K562 (cell line): ENCODE data around the gene VILL. TPM values are rescaled to one million over a fixed set of nuclear protein-coding genes. Genes with fewer than 3 reads are reported as not detected.

Experiments
- CTBP1 ChIP-seq: fragments of 450-650 bp; IDR thresholded peaks from 2 replicates; pipeline ENCODE4 v1.6.1; 2016; ENCODE audit warnings: borderline replicate concordance
- CTCF ChIP-seq, 3 experiments: IDR thresholded peaks in 2 of 3; conservative IDR thresholded peaks in 1 of 3; 2 replicates each; pipeline ENCODE4 v1.5.1; 2011 to 2012; ENCODE audit warnings: low read length in 3 of 3, mild to moderate bottlenecking in 3 of 3, control low read depth in 2 of 3, improper control_type of control experiment in 1 of 3, inconsistent platforms in 1 of 3, low read depth in 1 of 3, mixed read lengths in 1 of 3, moderate library complexity in 1 of 3; ENCODE audit not compliant: insufficient read depth in 2 of 3
- ERF ChIP-seq: fragments of 450-650 bp; formaldehyde crosslinking; IDR thresholded peaks from 2 replicates; pipeline ENCODE4 v1.4.0; 2020; ENCODE audit warnings: mild to moderate bottlenecking, mixed read lengths
- GTF3C2 ChIP-seq: IDR thresholded peaks from 3 replicates; pipeline ENCODE4 v1.6.1; 2011; ENCODE audit warnings: borderline replicate concordance, mild to moderate bottlenecking, moderate library complexity; ENCODE audit not compliant: insufficient read length; ENCODE audit errors: extremely low read depth
- HCFC1 ChIP-seq: IDR thresholded peaks from 2 replicates; pipeline ENCODE4 v1.6.1; 2012; ENCODE audit warnings: low read depth, low read length, improper control_type of control experiment
- MBD2 ChIP-seq: sonication (generic); IDR thresholded peaks from 2 replicates; pipeline ENCODE4 v1.6.1; 2016; ENCODE audit warnings: low read depth, borderline replicate concordance
- MEF2A ChIP-seq: IDR thresholded peaks from 2 replicates; pipeline ENCODE4 v1.6.1; 2011; ENCODE audit warnings: low read depth, mild to moderate bottlenecking, low read length, moderate library complexity; ENCODE audit not compliant: control insufficient read depth
- MITF ChIP-seq: IDR thresholded peaks from 2 replicates; pipeline ENCODE4 v1.6.1; 2014; ENCODE audit warnings: antibody characterized with exemption
- MTA2 ChIP-seq: fragments of 450-650 bp; IDR thresholded peaks from 2 replicates; pipeline ENCODE4 v1.6.1; 2016; ENCODE audit warnings: low read depth
- NR2C1 ChIP-seq, 2 experiments: fragments of 450-650 bp; IDR thresholded peaks; 2 replicates each; pipeline ENCODE4 v1.6.1; 2017; ENCODE audit warnings: mild to moderate bottlenecking in 2 of 2, antibody characterized with exemption in 1 of 2, inconsistent platforms in 1 of 2, missing compliant biosample characterization in 1 of 2, missing genetic modification characterization in 1 of 2
- NRF1 ChIP-seq, 2 experiments: fragments of 450-650 bp; IDR thresholded peaks in 1 of 2; conservative IDR thresholded peaks in 1 of 2; 2 replicates each; pipeline ENCODE4 v1.6.1; 2014; ENCODE audit warnings: mild to moderate bottlenecking in 2 of 2
- POLR2A ChIP-seq: fragments of 450-650 bp; conservative IDR thresholded peaks from 2 replicates; pipeline ENCODE4 v1.6.1; 2016
- PRMT5 ChIP-seq: sonication (generic); formaldehyde crosslinking; IDR thresholded peaks from 2 replicates; pipeline ENCODE4 v1.5.0; 2020; ENCODE audit warnings: missing genetic modification reagents
- SMAD1 ChIP-seq: fragments of 150-350 bp; IDR thresholded peaks from 2 replicates; pipeline ENCODE4 v1.6.1; 2014; ENCODE audit warnings: low read length, low read depth; ENCODE audit not compliant: partially characterized antibody
- SP2 ChIP-seq: IDR thresholded peaks from 2 replicates; pipeline ENCODE4 v1.6.1; 2011; ENCODE audit warnings: mild to moderate bottlenecking, low read depth, low read length, moderate library complexity; ENCODE audit not compliant: poor library complexity, severe bottlenecking; ENCODE audit errors: extremely low read depth
- ZNF146 ChIP-seq: IDR thresholded peaks from one replicate; pipeline ENCODE4 v1.6.1; 2018; ENCODE audit warnings: missing compliant biosample characterization; ENCODE audit not compliant: unreplicated experiment
- ZNF449 ChIP-seq: fragments of 250-450 bp; sonication (Bioruptor Pico); IDR thresholded peaks from 2 replicates; pipeline ENCODE4 v1.8.0; 2022; ENCODE audit warnings: moderate library complexity, mild to moderate bottlenecking, inconsistent platforms
- polyA plus RNA-seq, 8 experiments: library from polyadenylated mRNA; depleted of rRNA in 4 of 8; stranded (reverse) in 5 of 8; unstranded in 3 of 8; fragments of >200 nt; fragmentation: Nextera tagmentation in 2 of 8; fragmentation: Illumina TruSeq in 1 of 8; extraction: Ambion mirVana in 2 of 8; extraction: Trizol in 1 of 8; gene quantifications; 2 replicates each; pipeline versions ENCODE4 v1.2.1 to v1.2.3, GENCODE V29; 2011 to 2014; ENCODE audit warnings: inconsistent platforms in 1 of 8, missing spikeins in 1 of 8
- total RNA-seq, 7 experiments: library from RNA; depleted of rRNA in 6 of 7; stranded (reverse); fragments of >200 nt in 6 of 7; fragmentation: Illumina TruSeq in 2 of 7; extraction: Trizol in 2 of 7; gene quantifications; 2 replicates each; pipeline versions ENCODE4 v1.2.1 to v1.2.3, GENCODE V29; 2011 to 2021; ENCODE audit warnings: low replicate concordance in 1 of 7

Gene VILL
- total and polyA plus RNA-seq, 9 of the 15 experiments (the other 6 are each of a cell fraction or from before 2014, with no cell fraction given): 0.11 to 16.0 (median 8.8) TPM

- TF ChIP-seq ERF: peak; percentile 81
- TF ChIP-seq ZNF449 (CRISPR knock-in tag): peak; percentile 62
- TF ChIP-seq SP2: no peak
- peak; percentile 99 for TF ChIP-seq POLR2A
- TF ChIP-seq NR2C1 (IDR thresholded peaks at IDR 0.05): no peak
- TF ChIP-seq NR2C1 (tag; IDR thresholded peaks at IDR 0.05): peak; percentile 37; the same call in 1 of the 2 replicates
- TF ChIP-seq CTCF (IDR thresholded peaks at IDR 0.05 in 2 of 3, conservative IDR thresholded peaks at IDR 0.05 in 1 of 3; ENCODE audit: insufficient read depth in 2 of 3, low read depth in 1 of 3, low read length in 3 of 3): peak in 1 of 3 experiments; percentile 30; a peak in 3 of 6 replicates
- TF ChIP-seq PRMT5 (CRISPR knock-in tag): no peak
- TF ChIP-seq MTA2: peak; percentile 41; the same call in 1 of the 2 replicates
- no peak for TF ChIP-seq ZNF146 (CRISPR knock-in tag)
- peak; percentile 30 for TF ChIP-seq SMAD1
- peak; percentile 71 to 76 for TF ChIP-seq NRF1 (conservative IDR thresholded peaks at IDR 0.05 in 1 of 2, IDR thresholded peaks at IDR 0.05 in 1 of 2)
- TF ChIP-seq CTBP1: peak; percentile 88
- peak; percentile 99 for TF ChIP-seq MITF
- TF ChIP-seq GTF3C2: no peak
- TF ChIP-seq MBD2: 0 out of 2 replicates have a peak, but pooled peaks have one; percentile 53
- TF ChIP-seq MEF2A: no peak
- TF ChIP-seq HCFC1: peak; percentile 74; the same call in 1 of the 2 replicates
Measured at GRCh38 chr3:37993820-37994638, 3.4 kb downstream of the VILL start (continued).
